Measurements from ENCODE around the gene POLQ. TPM values are rescaled to one million over a fixed set of nuclear protein-coding genes. Genes with fewer than 3 reads are reported as not detected.

The POLQ gene
- total and polyA plus RNA-seq, 9 of the 15 experiments (the other 6 are each of a cell fraction or from before 2014, with no cell fraction given) = 1.5 to 19.0 (median 8.8) TPM

DNA sequence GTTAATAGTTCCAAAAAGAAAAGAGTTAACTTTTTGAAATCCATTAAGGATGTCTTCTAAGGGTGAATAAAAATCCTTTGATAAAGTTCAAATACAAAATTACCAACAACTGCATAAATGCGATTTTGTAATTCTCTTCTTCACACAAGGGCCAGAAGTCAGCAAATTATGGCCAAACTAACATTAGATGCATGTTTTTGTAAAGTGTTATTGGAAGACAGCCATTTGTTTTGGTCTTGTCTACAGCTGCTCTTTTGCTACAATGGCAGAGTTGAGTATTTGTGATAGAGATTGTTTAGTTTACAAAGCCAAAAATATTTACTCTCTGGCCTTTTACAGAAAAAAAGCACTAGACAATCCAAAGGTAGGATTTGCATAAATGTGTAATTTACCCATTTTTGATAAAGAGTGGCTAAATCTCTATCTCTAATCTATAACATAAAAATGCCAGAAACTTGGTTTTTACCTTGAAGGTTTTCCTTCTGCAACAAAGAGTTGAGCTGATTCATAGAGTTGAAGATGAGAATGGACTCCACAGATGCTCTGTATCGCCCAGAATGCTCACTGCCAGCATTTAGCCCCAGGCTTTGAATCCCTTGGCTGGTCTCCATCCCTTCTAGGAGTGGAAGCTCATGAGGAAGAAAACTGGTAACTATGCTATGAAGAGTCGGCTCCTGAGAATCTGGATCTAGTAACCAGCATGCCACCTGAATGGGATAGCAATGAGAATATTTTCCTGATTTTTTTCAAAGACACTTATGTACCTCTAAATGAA is 64.5 kb downstream of the POLQ start:
- CTCF ChIA-PET (ENCODE audit: low intra/inter-chr PET ratio) = no interaction called here
- ATAC-seq = no peak
- POLR2A ChIA-PET = no interaction called here
- FAIRE-seq = no peak
- intact Hi-C loops (cut with micrococcal nuclease) = no loop called here
- no peak for DNase-seq (ENCODE audit: extremely low read depth in 1 of 4, low spot score in 3 of 4)
- Histone ChIP-seq H4K20me1 (replicated peaks; ENCODE audit: control insufficient read depth, insufficient read depth, low read length) (no peaks in the 10 kb centered on the region), H3K4me2 (ENCODE audit: insufficient read depth, low read length) (no peak overlapping the region), H3K27ac (ENCODE audit: extremely low read depth, low read depth, low read length) (no peak overlapping the region), H3K4me3 (no peak overlapping the region), H3K9ac (ENCODE audit: insufficient read depth in 1 of 2, low read depth in 2 of 2, low read length in 2 of 2) (no peak overlapping the region), H3K9me1 (ENCODE audit: control insufficient read depth, insufficient read depth, low read length) (no peaks in the 10 kb centered on the region), H2AFZ (ENCODE audit: low read depth, low read length) (no peak overlapping the region), H3K79me2 (ENCODE audit: control insufficient read depth, insufficient read depth, low read length) (no peaks in the 10 kb centered on the region), H3K4me1 (replicated peaks in 1 of 2; ENCODE audit: control insufficient read depth in 2 of 2, insufficient read depth in 2 of 2, low read length in 2 of 2) (no peaks in the 10 kb centered on the region), H3K36me3 (ENCODE audit: control insufficient read depth, insufficient read depth, low read length) (peaks cover 50% of the 10 kb centered on the region; the same call in 2 of the 3 replicates), H3K27me3 (ENCODE audit: control insufficient read depth in 2 of 2, insufficient read depth in 2 of 2, low read length in 2 of 2) (no peaks in the 10 kb centered on the region), H3K9me3 (replicated peaks; ENCODE audit: control insufficient read depth, insufficient read depth, low read depth, low read length) (no peaks in the 10 kb centered on the region)
- in situ Hi-C loops (cut with MboI) = no loop called here
- WGBS (ENCODE audit: insufficient coverage, low coverage, missing lambda C conversion rate) = 96% methylated on average over 3 of the region's 3 CpGs
- no peak for TF ChIP-seq HNRNPL (IDR thresholded peaks at IDR 0.05; ENCODE audit: low read depth, low read length)
- TF ChIP-seq RBM14 (IDR thresholded peaks at IDR 0.05; ENCODE audit: borderline replicate concordance, insufficient read depth, low read depth, low read length) = no peak
- no peak for TF ChIP-seq ZC3H8 (IDR thresholded peaks at IDR 0.05)
- no peak for TF ChIP-seq NONO (IDR thresholded peaks at IDR 0.05; ENCODE audit: low read depth in 2 of 2, low read length in 1 of 2)
- TF ChIP-seq FOXP1 (CRISPR knock-in tag; IDR thresholded peaks at IDR 0.05) = no peak
- no peak for TF ChIP-seq KDM2B (CRISPR knock-in tag; IDR thresholded peaks at IDR 0.05)
- no peak for TF ChIP-seq ZNF224 (CRISPR knock-in tag; IDR thresholded peaks at IDR 0.05)
- TF ChIP-seq ZNF695 (CRISPR knock-in tag; IDR thresholded peaks at IDR 0.05) = no peak
- TF ChIP-seq MED1 (CRISPR knock-in tag; IDR thresholded peaks at IDR 0.05; ENCODE audit: borderline replicate concordance) = no peak
- no peak for TF ChIP-seq ZNF124 (CRISPR knock-in tag; IDR thresholded peaks at IDR 0.05)
- no peak for TF ChIP-seq RBM39 (optimal IDR thresholded peaks at IDR 0.05; ENCODE audit: low read depth, low read length)
- BruUV-seq (replicated peaks) = no TSS peak
